Measurements from ENCODE around the gene BUB3. TPM values are rescaled to one million over a fixed set of nuclear protein-coding genes. Genes with fewer than 3 reads are reported as not detected.

Gene BUB3
- total and polyA plus RNA-seq, 2 of the 8 experiments (the other 6 are each of a cell fraction or from before 2014, with no cell fraction given): 183 to 207 TPM

GRCh38 chr10:123153486-123154091 lies 613 bp upstream of the BUB3 start (continued):
- TF ChIP-seq SP4 (IDR thresholded peaks at IDR 0.05; ENCODE audit: low read length): no peak
- TF ChIP-seq KDM1A (IDR thresholded peaks at IDR 0.05; ENCODE audit: borderline replicate concordance, low read length): no peak
- TF ChIP-seq BCL11A (IDR thresholded peaks at IDR 0.05; ENCODE audit: low read depth in 2 of 2, low read length in 2 of 2): no peak

Data from H1 (cell line).